ENCODE measurements around the gene PPP1R18.
"Not testable (repeated sequence)": the region's sequence is repeated elsewhere in the genome, so short reads cannot be mapped to it uniquely, and the experiment has no call there.

Gene PPP1R18

GRCh38 chr6:30670760-30671527 lies 15.5 kb downstream of the PPP1R18 start:
- H3K18ac ChIP-seq (ENCODE audit: low read depth in 1 of 2, low read length in 2 of 2): no peak overlapping the region
- no peak overlapping the region for H4K8ac ChIP-seq (ENCODE audit: low read length)
- no peaks in the 10 kb centered on the region for H3K9me3 ChIP-seq (ENCODE audit: control insufficient read depth, low read length)
- no peaks in the 10 kb centered on the region for H3K27me3 ChIP-seq (ENCODE audit: control insufficient read depth in 1 of 2, insufficient read depth in 1 of 2, low read length in 2 of 2)
- no peak overlapping the region for H2BK120ac ChIP-seq (ENCODE audit: low read depth, low read length)
- no peak overlapping the region for H2AFZ ChIP-seq (ENCODE audit: low read depth, low read length)
- H2BK5ac ChIP-seq (ENCODE audit: low read depth, low read length, poor library complexity, severe bottlenecking): no peak overlapping the region
- H2BK15ac ChIP-seq (ENCODE audit: low read depth, poor library complexity, severe bottlenecking): no peak overlapping the region
- peaks cover 10% of the 10 kb centered on the region for H3K4me1 ChIP-seq (ENCODE audit: control insufficient read depth, insufficient read depth, low read depth, low read length)
- H3K4me2 ChIP-seq (ENCODE audit: low read length, poor library complexity, severe bottlenecking): no peak overlapping the region
- H3K79me1 ChIP-seq (replicated peaks; ENCODE audit: low read length, poor library complexity, severe bottlenecking): peaks cover 18% of the 10 kb centered on the region
- no peak overlapping the region for H3K27ac ChIP-seq (ENCODE audit: low read length, poor library complexity, severe bottlenecking)
- H3K4ac ChIP-seq (ENCODE audit: low read depth in 1 of 2, low read length in 2 of 2): no peak overlapping the region
- H3K36me3 ChIP-seq (ENCODE audit: control insufficient read depth in 1 of 2, insufficient read depth in 2 of 2, low read depth in 1 of 2, low read length in 2 of 2): peaks cover 25 to 45% of the 10 kb centered on the region in 2 experiments
- DNase-seq: peak; percentile 47
- WGBS: 95% methylated on average over 26 of the region's 27 CpGs
- no peak overlapping the region for H3K23ac ChIP-seq (ENCODE audit: low read length in 2 of 2)
- H3K14ac ChIP-seq (ENCODE audit: low read length in 2 of 2): no peak overlapping the region
- H2BK12ac ChIP-seq (ENCODE audit: low read length in 2 of 2): no peak overlapping the region
- no peak overlapping the region for H2AK5ac ChIP-seq (ENCODE audit: low read length, severe bottlenecking)
- no peak overlapping the region for H4K91ac ChIP-seq (ENCODE audit: low read length)
- peak overlapping the region in 1 of 2 experiments; percentile 98 for H3K4me3 ChIP-seq (ENCODE audit: insufficient read depth in 1 of 2, low read depth in 1 of 2, low read length in 2 of 2)
- H3K9ac ChIP-seq (ENCODE audit: low read length): peak overlapping the region; percentile 98

- not testable (repeated sequence) for H2BK12ac ChIP-seq (ENCODE audit: low read length in 2 of 2); H2AFZ ChIP-seq (ENCODE audit: low read depth, low read length); H3K4ac ChIP-seq (ENCODE audit: low read depth in 1 of 2, low read length in 2 of 2); H3K9me3 ChIP-seq (ENCODE audit: control insufficient read depth, low read length); H3K23ac ChIP-seq (ENCODE audit: low read length in 2 of 2); H2BK15ac ChIP-seq (ENCODE audit: low read depth, poor library complexity, severe bottlenecking); H3K18ac ChIP-seq (ENCODE audit: low read depth in 1 of 2, low read length in 2 of 2); H3K14ac ChIP-seq (ENCODE audit: low read length in 2 of 2); H3K27ac ChIP-seq (ENCODE audit: low read length, poor library complexity, severe bottlenecking); H4K91ac ChIP-seq (ENCODE audit: low read length); H3K4me3 ChIP-seq (ENCODE audit: insufficient read depth in 1 of 2, low read depth in 1 of 2, low read length in 2 of 2); H3K27me3 ChIP-seq (ENCODE audit: control insufficient read depth in 1 of 2, insufficient read depth in 1 of 2, low read length in 2 of 2); H2BK5ac ChIP-seq (ENCODE audit: low read depth, low read length, poor library complexity, severe bottlenecking); H3K4me1 ChIP-seq (ENCODE audit: control insufficient read depth, insufficient read depth, low read depth, low read length); H2BK120ac ChIP-seq (ENCODE audit: low read depth, low read length); DNase-seq; H4K8ac ChIP-seq (ENCODE audit: low read length); H2AK5ac ChIP-seq (ENCODE audit: low read length, severe bottlenecking); H3K9ac ChIP-seq (ENCODE audit: low read length); H3K4me2 ChIP-seq (ENCODE audit: low read length, poor library complexity, severe bottlenecking)
- Histone ChIP-seq H3K36me3 (ENCODE audit: control insufficient read depth in 1 of 2, insufficient read depth in 2 of 2, low read depth in 1 of 2, low read length in 2 of 2) (peaks cover 64 to 84% of the 10 kb centered on the region in 2 experiments), H3K79me1 (replicated peaks; ENCODE audit: low read length, poor library complexity, severe bottlenecking) (peaks cover 35% of the 10 kb centered on the region)
- WGBS: 94% methylated on average over 2 of the region's 2 CpGs
Measured at GRCh38 chr6:30666300-30666699, 20.1 kb downstream of the PPP1R18 start.

- Histone ChIP-seq H3K79me1 (replicated peaks; ENCODE audit: low read length, poor library complexity, severe bottlenecking) (peaks cover 28% of the 10 kb centered on the region), H2BK15ac (ENCODE audit: low read depth, poor library complexity, severe bottlenecking) (no peak overlapping the region), H2BK12ac (ENCODE audit: low read length in 2 of 2) (no peak overlapping the region), H3K14ac (ENCODE audit: low read length in 2 of 2) (no peak overlapping the region), H2BK5ac (ENCODE audit: low read depth, low read length, poor library complexity, severe bottlenecking) (no peak overlapping the region), H3K4me1 (ENCODE audit: control insufficient read depth, insufficient read depth, low read depth, low read length) (no peaks in the 10 kb centered on the region), H3K4me3 (ENCODE audit: insufficient read depth in 1 of 2, low read depth in 1 of 2, low read length in 2 of 2) (no peak overlapping the region), H3K18ac (ENCODE audit: low read depth in 1 of 2, low read length in 2 of 2) (no peak overlapping the region), H3K23ac (ENCODE audit: low read length in 2 of 2) (no peak overlapping the region), H3K36me3 (ENCODE audit: control insufficient read depth in 1 of 2, insufficient read depth in 2 of 2, low read depth in 1 of 2, low read length in 2 of 2) (peaks cover 62 to 82% of the 10 kb centered on the region in 2 experiments), H4K91ac (ENCODE audit: low read length) (no peak overlapping the region), H2BK120ac (ENCODE audit: low read depth, low read length) (no peak overlapping the region), H3K9ac (ENCODE audit: low read length) (no peak overlapping the region), H2AK5ac (ENCODE audit: low read length, severe bottlenecking) (no peak overlapping the region), H3K4me2 (ENCODE audit: low read length, poor library complexity, severe bottlenecking) (no peak overlapping the region), H3K27ac (ENCODE audit: low read length, poor library complexity, severe bottlenecking) (no peak overlapping the region), H3K4ac (ENCODE audit: low read depth in 1 of 2, low read length in 2 of 2) (no peak overlapping the region), H4K8ac (ENCODE audit: low read length) (no peak overlapping the region), H3K27me3 (ENCODE audit: control insufficient read depth in 1 of 2, insufficient read depth in 1 of 2, low read length in 2 of 2) (no peaks in the 10 kb centered on the region), H2AFZ (ENCODE audit: low read depth, low read length) (no peak overlapping the region), H3K9me3 (ENCODE audit: control insufficient read depth, low read length) (no peaks in the 10 kb centered on the region)
- 96% methylated on average over 30 of the region's 34 CpGs for WGBS
- no peak for DNase-seq
Measured at GRCh38 chr6:30664994-30665767, 21.3 kb downstream of the PPP1R18 start.

GRCh38 chr6:30657922-30658321 lies 28.5 kb downstream of the PPP1R18 start:
- not testable (repeated sequence) for H2AFZ ChIP-seq (ENCODE audit: low read depth, low read length); H2BK12ac ChIP-seq (ENCODE audit: low read length in 2 of 2); H3K9ac ChIP-seq (ENCODE audit: low read length); H3K27ac ChIP-seq (ENCODE audit: low read length, poor library complexity, severe bottlenecking); H2BK120ac ChIP-seq (ENCODE audit: low read depth, low read length); H3K14ac ChIP-seq (ENCODE audit: low read length in 2 of 2); DNase-seq; H2BK15ac ChIP-seq (ENCODE audit: low read depth, poor library complexity, severe bottlenecking); H3K4ac ChIP-seq (ENCODE audit: low read depth in 1 of 2, low read length in 2 of 2); H3K4me2 ChIP-seq (ENCODE audit: low read length, poor library complexity, severe bottlenecking); H2AK5ac ChIP-seq (ENCODE audit: low read length, severe bottlenecking); H4K91ac ChIP-seq (ENCODE audit: low read length); H3K4me3 ChIP-seq (ENCODE audit: insufficient read depth in 1 of 2, low read depth in 1 of 2, low read length in 2 of 2); H4K8ac ChIP-seq (ENCODE audit: low read length); H3K9me3 ChIP-seq (ENCODE audit: control insufficient read depth, low read length); H3K18ac ChIP-seq (ENCODE audit: low read depth in 1 of 2, low read length in 2 of 2); H3K23ac ChIP-seq (ENCODE audit: low read length in 2 of 2); H2BK5ac ChIP-seq (ENCODE audit: low read depth, low read length, poor library complexity, severe bottlenecking); H3K27me3 ChIP-seq (ENCODE audit: control insufficient read depth in 1 of 2, insufficient read depth in 1 of 2, low read length in 2 of 2)
- WGBS: 94% methylated on average over 5 of the region's 5 CpGs
- Histone ChIP-seq H3K4me1 (ENCODE audit: control insufficient read depth, insufficient read depth, low read depth, low read length) (peaks cover 14% of the 10 kb centered on the region), H3K79me1 (replicated peaks; ENCODE audit: low read length, poor library complexity, severe bottlenecking) (peaks cover 10% of the 10 kb centered on the region), H3K36me3 (ENCODE audit: control insufficient read depth in 1 of 2, insufficient read depth in 2 of 2, low read depth in 1 of 2, low read length in 2 of 2) (peaks cover 86 to 94% of the 10 kb centered on the region in 2 experiments)
